KOPT-K1 (cell line): Measurements from ENCODE around the gene PEDS1.
A peak's percentile ranks its signal among the peaks of the same experiment; 100 is the strongest.

Source experiments
- H3K27ac ChIP-seq: fragments of 200-600 bp; sonication (generic); 2 replicates; pipeline ENCODE4 v1.5.1; 2016; ENCODE audit warnings: antibody characterized with exemption, mild to moderate bottlenecking, low read depth, low read length; ENCODE audit not compliant: poor library complexity, severe bottlenecking
- H3K36me3 ChIP-seq: fragments of 200-600 bp; sonication (generic); 2 replicates; pipeline ENCODE4 v1.5.1; 2017; ENCODE audit warnings: antibody characterized with exemption, mild to moderate bottlenecking, low read length, moderate library complexity; ENCODE audit not compliant: insufficient read depth
- H3K9me3 ChIP-seq: fragments of 200-600 bp; sonication (generic); 2 replicates; pipeline ENCODE4 v1.5.1; 2017; ENCODE audit warnings: antibody characterized with exemption, low read length, mild to moderate bottlenecking; ENCODE audit not compliant: insufficient read depth, poor library complexity, severe bottlenecking

The PEDS1 gene

DNA sequence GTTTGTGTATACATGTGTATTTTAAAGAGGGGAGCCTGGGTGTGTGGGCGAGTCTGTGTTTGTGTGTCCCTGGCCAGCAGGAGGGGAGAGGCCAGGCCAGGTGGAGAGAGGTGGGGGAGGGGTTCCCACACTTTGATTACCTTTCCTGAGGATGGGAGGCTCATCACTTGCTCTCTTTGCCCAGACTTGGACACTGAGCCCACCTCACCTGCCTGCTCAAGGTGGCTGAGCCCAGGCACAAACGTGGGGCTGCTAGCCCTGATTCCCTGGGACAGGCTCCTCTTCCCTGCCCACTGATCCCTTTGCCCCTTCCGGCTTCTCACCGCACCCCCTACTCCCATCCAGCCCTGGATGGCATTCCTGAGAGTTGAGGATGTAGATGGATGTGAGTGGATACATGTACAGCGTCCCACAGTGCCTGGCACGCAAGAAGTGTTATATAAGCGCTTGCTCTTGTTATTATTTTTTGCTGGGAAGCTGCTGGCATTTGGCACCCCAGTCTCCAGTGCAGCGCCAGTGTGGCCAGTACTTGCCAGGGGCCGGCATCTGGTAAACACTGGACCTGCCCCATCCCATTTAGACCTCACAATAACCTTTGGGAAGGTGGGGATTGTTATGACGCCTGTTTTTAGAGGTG is 39.8 kb upstream of the PEDS1 start:
- no peaks in the 10 kb centered on the region for H3K9me3 ChIP-seq
- no peaks in the 10 kb centered on the region for H3K36me3 ChIP-seq
- H3K27ac ChIP-seq: no peak overlapping the region

DNA sequence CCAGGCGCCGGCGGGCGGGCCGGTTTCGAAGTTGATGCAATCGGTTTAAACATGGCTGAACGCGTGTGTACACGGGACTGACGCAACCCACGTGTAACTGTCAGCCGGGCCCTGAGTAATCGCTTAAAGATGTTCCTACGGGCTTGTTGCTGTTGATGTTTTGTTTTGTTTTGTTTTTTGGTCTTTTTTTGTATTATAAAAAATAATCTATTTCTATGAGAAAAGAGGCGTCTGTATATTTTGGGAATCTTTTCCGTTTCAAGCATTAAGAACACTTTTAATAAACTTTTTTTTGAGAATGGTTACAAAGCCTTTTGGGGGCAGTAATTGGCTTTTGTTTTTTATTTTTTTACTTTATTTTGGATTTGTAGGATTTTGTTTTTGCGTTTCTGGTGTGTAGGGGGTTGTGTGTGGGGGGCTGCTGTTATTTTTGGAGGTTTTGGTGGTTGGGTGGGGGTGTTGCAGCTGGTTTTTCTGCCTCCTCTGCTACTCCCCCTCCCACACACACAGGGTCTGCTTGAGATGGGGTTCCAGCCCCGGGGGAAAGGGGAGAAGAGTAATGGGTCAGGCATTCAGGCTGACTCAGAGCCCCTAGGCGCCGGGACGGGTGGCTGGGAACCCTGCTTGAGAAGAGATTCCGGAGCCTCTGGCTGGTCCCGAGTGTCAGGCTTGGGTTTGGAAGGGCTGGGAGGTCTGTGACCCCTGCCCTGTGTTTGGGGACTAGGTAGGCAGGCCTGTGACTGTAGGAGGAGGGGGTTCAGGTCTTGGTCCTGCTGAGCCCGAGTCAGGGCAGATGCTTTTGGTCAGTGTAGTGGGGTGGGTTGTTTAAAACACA is 39.1 kb upstream of the PEDS1 start:
- Histone ChIP-seq H3K9me3 (no peaks in the 10 kb centered on the region), H3K36me3 (no peaks in the 10 kb centered on the region), H3K27ac (peak overlapping the region; percentile 62)

DNA sequence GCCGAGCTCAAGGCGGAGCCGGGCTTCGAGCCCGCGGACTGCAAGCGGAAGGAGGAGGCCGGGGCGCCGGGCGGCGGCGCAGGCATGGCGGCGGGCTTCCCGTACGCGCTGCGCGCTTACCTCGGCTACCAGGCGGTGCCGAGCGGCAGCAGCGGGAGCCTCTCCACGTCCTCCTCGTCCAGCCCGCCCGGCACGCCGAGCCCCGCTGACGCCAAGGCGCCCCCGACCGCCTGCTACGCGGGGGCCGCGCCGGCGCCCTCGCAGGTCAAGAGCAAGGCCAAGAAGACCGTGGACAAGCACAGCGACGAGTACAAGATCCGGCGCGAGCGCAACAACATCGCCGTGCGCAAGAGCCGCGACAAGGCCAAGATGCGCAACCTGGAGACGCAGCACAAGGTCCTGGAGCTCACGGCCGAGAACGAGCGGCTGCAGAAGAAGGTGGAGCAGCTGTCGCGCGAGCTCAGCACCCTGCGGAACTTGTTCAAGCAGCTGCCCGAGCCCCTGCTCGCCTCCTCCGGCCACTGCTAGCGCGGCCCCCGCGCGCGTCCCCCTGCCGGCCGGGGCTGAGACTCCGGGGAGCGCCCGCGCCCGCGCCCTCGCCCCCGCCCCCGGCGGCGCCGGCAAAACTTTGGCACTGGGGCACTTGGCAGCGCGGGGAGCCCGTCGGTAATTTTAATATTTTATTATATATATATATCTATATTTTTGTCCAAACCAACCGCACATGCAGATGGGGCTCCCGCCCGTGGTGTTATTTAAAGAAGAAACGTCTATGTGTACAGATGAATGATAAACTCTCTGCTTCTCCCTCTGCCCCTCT is 38.2 kb upstream of the PEDS1 start:
- Histone ChIP-seq H3K27ac (peak overlapping the region; percentile 62), H3K9me3 (no peaks in the 10 kb centered on the region)

DNA sequence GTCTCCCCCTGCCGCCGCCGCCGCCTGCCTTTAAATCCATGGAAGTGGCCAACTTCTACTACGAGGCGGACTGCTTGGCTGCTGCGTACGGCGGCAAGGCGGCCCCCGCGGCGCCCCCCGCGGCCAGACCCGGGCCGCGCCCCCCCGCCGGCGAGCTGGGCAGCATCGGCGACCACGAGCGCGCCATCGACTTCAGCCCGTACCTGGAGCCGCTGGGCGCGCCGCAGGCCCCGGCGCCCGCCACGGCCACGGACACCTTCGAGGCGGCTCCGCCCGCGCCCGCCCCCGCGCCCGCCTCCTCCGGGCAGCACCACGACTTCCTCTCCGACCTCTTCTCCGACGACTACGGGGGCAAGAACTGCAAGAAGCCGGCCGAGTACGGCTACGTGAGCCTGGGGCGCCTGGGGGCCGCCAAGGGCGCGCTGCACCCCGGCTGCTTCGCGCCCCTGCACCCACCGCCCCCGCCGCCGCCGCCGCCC is 37.6 kb upstream of the PEDS1 start:
- H3K36me3 ChIP-seq: no peaks in the 10 kb centered on the region
- H3K9me3 ChIP-seq: no peaks in the 10 kb centered on the region
- peak overlapping the region; percentile 62 for H3K27ac ChIP-seq

More for the DNA sequence above, 38.2 kb upstream of the PEDS1 start:
- no peaks in the 10 kb centered on the region for H3K36me3 ChIP-seq

DNA sequence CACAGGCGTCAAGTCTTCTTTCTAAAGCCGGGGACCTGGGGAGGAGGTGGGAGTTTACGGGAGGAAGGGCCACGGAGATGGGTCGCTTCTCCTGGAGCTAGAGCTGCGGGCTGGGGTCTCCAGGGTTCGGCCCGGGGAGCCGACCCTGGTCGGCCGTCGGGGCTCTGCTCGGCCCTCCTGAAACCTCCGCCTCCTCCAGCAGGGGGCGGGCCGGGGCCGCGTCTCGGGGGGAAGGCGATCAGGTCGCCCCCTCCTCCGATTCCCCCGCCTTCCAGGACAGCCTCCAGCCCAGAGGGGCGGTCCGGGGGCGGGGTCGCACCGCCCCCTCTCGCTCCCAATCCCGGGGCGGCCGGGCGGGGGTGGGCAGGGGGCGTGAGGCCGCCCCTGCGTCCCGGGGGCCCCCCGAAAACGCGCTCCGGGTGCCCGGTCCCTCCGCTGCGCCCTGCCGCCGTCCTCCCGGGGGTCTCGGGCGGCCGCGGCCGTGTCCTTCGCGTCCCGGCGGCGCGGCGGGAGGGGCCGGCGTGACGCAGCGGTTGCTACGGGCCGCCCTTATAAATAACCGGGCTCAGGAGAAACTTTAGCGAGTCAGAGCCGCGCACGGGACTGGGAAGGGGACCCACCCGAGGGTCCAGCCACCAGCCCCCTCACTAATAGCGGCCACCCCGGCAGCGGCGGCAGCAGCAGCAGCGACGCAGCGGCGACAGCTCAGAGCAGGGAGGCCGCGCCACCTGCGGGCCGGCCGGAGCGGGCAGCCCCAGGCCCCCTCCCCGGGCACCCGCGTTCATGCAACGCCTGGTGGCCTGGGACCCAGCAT is 36.9 kb upstream of the PEDS1 start, which contains the start of gene CEBPB:
Gene CEBPB (plus strand): TSS at position 580 of the 814 bp plus-strand sequence. CDS start 204 bp downstream, at position 784.
- no peaks in the 10 kb centered on the region for H3K36me3 ChIP-seq
- no peaks in the 10 kb centered on the region for H3K9me3 ChIP-seq
- peak within 1 kb of the TSS; percentile 62 for H3K27ac ChIP-seq

DNA sequence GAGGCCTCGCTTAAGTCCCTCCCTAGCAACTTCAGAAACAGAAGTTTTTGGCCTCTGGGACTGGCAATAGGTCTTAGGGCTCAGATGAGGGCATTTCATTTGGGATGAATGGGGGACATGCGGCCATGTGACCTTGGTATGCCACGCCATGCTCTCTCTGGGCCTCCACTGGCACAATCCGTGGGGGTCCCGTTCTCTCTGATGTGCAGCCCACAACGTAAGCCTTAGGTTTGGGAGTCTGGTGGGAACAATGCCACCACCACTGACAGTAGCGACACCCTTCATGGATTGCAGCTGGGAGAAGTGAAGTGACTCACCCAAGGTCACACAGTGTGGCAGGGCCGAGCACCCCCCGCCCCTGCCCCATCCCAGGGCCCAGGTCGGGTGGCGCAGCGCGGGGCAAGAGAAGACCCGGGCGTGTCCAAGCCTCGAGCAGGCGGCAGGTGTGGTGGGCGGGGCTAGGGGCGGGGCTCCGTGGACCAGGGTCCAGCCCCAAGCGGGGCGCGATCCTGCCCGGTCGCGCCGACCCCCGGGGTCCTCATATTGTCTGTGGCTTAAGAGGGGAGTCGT is 36.2 kb upstream of the PEDS1 start:
- no peak overlapping the region for H3K27ac ChIP-seq

DNA sequence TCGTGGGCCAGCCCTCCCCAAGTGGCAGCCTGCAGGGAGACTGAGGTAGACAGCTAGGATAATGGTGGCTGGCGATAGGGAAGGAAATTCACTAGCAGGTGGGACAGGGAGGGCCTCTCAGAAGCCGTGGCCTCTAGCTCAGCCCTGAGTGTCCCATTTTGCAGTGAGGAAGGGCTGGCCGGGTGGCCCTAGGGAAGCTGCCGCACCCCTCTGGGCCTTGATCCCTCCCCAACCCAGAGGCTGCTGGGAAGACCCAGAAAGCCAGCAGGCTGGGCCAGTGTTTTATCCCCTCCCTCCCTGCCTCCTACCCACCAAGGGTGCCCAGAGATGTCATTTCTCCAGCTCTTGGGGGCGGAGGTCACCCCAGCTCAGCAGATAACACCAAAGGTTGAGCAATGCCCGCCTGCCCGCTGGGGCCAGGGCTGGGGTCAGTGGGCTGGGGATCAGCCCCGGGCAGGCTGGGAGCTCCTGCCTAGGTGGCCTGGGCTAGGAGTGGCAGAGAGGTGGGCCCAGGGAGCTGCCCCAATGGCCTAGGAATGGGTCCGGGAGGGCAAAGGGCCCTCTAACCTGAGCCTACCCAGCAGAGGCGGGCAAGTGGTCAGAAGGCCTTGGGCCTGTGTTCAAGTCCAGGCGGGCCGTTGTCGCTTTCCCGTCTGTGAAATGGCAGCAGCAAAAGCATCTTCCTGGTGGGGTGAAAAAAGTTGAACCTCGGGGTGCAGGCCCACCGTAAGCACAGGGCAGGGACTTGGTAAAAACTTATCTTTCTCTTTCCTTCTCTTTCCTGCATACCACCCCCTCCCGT is 35.6 kb upstream of the PEDS1 start:
- no peaks in the 10 kb centered on the region for H3K9me3 ChIP-seq
- H3K27ac ChIP-seq: no peak overlapping the region

More for the DNA sequence above, 36.2 kb upstream of the PEDS1 start:
- Histone ChIP-seq H3K36me3 (no peaks in the 10 kb centered on the region), H3K9me3 (no peaks in the 10 kb centered on the region)

DNA sequence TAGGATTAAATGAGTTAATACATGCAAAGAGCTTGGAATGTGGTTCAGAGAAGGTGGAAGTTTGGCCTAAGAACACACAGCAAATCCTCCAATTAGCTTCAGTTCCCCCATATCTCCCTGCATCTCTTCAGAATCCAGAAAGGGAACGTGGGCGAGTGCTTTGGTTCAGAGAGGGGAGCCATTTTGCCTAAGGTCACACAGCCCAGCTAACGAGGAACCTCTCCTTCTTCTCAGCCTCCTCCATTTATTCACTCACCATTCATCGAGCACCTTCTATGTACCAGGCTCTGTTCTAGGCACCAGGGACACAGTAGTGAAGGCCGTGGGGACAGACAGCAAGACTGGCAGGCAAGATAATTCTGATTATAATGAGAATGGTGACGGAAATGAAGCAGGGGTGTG is 34.8 kb upstream of the PEDS1 start:
- no peak overlapping the region for H3K27ac ChIP-seq
- H3K9me3 ChIP-seq: no peaks in the 10 kb centered on the region
- no peaks in the 10 kb centered on the region for H3K36me3 ChIP-seq

More for the DNA sequence above, 35.6 kb upstream of the PEDS1 start:
- no peaks in the 10 kb centered on the region for H3K36me3 ChIP-seq

DNA sequence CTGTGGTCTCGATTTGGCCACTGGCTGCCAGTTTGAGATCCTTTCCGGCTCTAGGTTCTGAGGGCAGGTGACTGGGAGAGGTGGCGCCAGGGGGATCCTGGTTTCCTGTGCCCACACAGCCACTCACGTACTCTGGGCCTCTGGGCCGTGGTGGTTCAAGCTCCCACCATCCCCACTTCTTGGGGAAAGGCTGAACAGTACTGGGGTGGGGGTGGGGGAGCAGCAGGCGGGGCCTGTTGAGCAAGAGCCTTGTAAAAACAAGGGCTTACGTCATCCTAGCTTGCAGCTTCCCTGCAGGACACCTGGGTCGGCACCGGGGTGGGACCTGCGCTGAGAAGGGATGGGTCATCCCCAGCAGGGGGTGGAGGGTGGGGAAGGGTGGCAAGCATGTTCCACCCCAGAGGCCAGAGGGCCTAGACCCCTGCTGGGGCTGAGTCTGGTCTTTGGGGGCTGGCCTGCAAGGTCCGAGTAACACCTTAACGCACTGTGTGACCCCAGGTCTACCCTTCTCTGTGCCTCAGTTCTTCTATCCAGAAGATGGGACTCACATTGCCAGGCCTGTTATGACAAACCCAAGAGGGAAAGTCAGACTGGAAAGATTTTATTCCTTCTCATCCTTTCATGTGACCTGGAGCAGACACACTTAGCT is 34.0 kb upstream of the PEDS1 start:
- H3K36me3 ChIP-seq: no peaks in the 10 kb centered on the region
- H3K27ac ChIP-seq: no peak overlapping the region
- H3K9me3 ChIP-seq: no peaks in the 10 kb centered on the region

DNA sequence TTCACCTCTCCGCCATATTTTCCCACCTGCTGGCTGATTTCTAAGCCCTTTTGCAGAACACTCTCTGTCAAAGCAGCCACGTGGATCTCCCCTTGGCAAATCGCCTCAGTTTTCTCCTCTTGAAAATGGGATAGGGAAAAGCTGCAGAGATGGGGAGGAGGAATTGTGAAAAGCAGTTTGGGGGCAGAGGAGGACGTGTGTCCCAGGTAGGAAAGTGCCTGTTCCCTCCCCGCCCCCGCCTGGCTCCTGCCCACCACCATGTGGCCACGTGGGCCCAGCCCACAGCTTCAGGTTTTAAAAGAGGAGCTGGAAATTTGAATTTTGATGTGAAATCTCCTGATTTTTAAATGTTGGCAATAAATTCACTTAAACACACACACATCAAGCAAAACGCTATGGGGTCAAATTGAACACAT is 33.5 kb upstream of the PEDS1 start:
- no peak overlapping the region for H3K27ac ChIP-seq

DNA sequence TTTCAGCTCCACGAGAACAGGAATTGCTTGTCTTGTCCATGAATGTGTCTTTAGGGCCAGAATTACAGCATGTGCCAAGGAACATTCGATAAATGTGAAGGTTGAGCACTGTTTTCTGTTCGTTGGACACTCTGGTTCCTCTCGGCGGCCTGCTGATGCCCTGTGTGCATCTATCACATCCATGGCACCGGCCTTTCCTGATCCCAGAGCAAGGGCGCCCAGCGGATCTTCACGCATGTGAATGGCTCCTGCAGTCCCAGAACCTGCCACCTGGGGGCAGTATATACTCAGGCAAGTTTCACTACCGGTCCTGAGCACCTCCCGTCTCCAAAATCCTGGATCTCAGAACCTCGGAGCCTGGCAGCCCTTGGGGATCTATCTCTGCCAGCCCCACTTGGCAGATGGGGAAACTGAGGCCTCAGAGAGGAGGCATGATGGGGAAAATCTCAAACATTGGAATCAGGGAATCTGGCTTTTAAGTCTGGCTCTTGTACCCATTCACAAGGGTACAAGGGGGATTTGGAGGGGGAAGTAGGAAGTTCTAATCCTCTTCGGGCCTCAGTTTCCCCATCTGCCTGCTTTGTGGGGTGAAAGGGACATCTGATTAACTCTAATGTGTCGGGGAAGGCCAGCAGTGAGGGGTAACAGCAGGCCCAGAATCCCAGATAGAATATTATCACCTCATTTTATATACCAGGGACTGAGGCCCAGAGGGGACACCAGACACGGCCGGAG is 32.8 kb upstream of the PEDS1 start:
- Histone ChIP-seq H3K27ac (no peak overlapping the region), H3K9me3 (no peaks in the 10 kb centered on the region), H3K36me3 (no peaks in the 10 kb centered on the region)

More for the DNA sequence above, 33.5 kb upstream of the PEDS1 start:
- no peaks in the 10 kb centered on the region for H3K36me3 ChIP-seq
- no peaks in the 10 kb centered on the region for H3K9me3 ChIP-seq

DNA sequence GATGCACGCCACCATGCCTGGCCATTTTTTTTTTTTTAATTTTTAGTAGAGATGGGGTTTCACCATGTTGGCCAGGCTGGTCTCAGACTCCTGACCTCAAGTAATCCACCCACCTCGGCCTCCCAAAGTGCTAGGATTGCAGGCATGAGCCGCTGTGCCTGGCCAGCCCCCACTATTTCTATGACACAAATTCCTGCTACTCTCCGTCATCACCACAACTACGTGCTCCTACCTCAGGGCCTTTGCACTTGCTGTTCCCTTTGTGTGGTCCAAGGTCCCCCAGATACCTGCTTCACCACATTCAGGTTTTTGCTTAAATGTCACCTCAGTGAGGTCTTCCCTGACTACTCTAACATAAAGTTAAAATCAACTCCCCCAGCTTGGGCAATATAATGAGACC is 31.9 kb upstream of the PEDS1 start:
- H3K9me3 ChIP-seq: no peaks in the 10 kb centered on the region
- H3K27ac ChIP-seq: no peak overlapping the region
- H3K36me3 ChIP-seq: no peaks in the 10 kb centered on the region
